Measurements from ENCODE around the gene MEX3D. TPM values are rescaled to one million over a fixed set of nuclear protein-coding genes. Genes with fewer than 3 reads are reported as not detected.

MEX3D gene
- total and polyA plus RNA-seq, 2 donors (not counting 1 experiment from before 2014, with no cell fraction given): 5.3 to 33.0 TPM

DNA sequence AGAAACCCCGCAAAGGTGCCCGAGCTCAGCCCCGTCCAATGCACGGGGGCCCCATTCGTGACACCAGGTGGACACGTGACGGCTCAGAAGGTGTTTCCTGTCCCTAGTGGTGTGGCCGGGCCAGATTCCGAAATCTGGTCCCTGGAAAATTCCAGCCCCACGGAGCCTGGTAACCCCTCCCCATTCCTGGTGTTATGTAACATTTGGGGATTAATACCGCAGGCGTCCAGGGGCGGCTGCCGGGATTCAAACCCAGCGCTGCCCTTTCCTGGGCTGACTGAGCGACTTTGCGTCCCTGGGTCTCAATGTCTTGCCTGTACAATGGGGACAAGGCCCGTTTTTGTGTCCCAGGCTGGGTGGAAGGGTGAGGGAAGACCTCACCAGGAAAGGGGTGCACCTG, 45.3 kb downstream of the MEX3D start:
- DNase-seq (ENCODE audit: low read depth in 2 of 2): no peak
- H3K4me3 ChIP-seq (replicated peaks in 1 of 4; ENCODE audit: control extremely low read depth in 1 of 4, insufficient read depth in 1 of 4, low read depth in 3 of 4, low read length in 4 of 4): no peak overlapping the region
- TF ChIP-seq EZH2 (IDR thresholded peaks at IDR 0.05; ENCODE audit: low read length, missing control alignments): no peak
- TF ChIP-seq, protein P1, sequence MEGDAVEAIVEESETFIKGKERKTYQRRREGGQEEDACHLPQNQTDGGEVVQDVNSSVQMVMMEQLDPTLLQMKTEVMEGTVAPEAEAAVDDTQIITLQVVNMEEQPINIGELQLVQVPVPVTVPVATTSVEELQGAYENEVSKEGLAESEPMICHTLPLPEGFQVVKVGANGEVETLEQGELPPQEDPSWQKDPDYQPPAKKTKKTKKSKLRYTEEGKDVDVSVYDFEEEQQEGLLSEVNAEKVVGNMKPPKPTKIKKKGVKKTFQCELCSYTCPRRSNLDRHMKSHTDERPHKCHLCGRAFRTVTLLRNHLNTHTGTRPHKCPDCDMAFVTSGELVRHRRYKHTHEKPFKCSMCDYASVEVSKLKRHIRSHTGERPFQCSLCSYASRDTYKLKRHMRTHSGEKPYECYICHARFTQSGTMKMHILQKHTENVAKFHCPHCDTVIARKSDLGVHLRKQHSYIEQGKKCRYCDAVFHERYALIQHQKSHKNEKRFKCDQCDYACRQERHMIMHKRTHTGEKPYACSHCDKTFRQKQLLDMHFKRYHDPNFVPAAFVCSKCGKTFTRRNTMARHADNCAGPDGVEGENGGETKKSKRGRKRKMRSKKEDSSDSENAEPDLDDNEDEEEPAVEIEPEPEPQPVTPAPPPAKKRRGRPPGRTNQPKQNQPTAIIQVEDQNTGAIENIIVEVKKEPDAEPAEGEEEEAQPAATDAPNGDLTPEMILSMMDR (conservative IDR thresholded peaks at IDR 0.05 in 1 of 2, IDR thresholded peaks at IDR 0.05 in 1 of 2; ENCODE audit: low read depth in 1 of 2, low read length in 2 of 2): no peak
- no peaks in the 10 kb centered on the region for H3K79me2 ChIP-seq (ENCODE audit: control insufficient read depth, insufficient read depth, low read length)
- no peak overlapping the region for H3K9ac ChIP-seq (ENCODE audit: insufficient read depth, low read length)
- H3K4me2 ChIP-seq (ENCODE audit: extremely low read depth, insufficient read depth, low read length): no peak overlapping the region
- H4K20me1 ChIP-seq (ENCODE audit: control insufficient read depth, extremely low read depth, insufficient read depth, low read length): no peaks in the 10 kb centered on the region
- H3K27ac ChIP-seq (ENCODE audit: insufficient read depth, low read length): no peak overlapping the region
- H3K4me1 ChIP-seq (ENCODE audit: control insufficient read depth, extremely low read depth, insufficient read depth, low read length): no peaks in the 10 kb centered on the region
- H3K36me3 ChIP-seq (ENCODE audit: control insufficient read depth, insufficient read depth, low read length): no peaks in the 10 kb centered on the region
- H3K9me3 ChIP-seq (ENCODE audit: control insufficient read depth, insufficient read depth, low read depth, low read length): no peaks in the 10 kb centered on the region
- no peak overlapping the region for H2AFZ ChIP-seq (ENCODE audit: low read length)
- peaks cover 21% of the 10 kb centered on the region for H3K27me3 ChIP-seq (ENCODE audit: control insufficient read depth, insufficient read depth, low read length)

DNA sequence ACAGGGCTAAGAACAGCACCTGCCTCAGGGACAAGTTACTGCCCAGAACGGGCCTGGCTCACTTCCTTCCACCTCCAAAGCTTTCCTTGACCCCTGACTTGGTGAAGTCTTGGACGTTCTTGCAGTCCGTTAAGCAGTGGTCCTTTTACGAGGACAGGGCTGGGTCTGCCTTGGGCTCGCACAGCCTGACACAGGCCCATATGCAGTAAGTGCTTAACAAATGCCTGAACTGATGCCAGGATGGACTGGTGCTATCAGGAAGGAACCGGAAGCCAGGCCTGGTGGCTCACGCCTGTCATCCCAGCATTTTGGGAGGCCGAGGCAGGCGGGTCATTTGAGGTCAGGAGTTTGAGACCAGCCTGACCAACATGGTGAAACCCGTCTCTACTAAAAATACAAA, 46.1 kb downstream of the MEX3D start:
- no peaks in the 10 kb centered on the region for H4K20me1 ChIP-seq (ENCODE audit: control insufficient read depth, extremely low read depth, insufficient read depth, low read length)
- no peak overlapping the region for H2AFZ ChIP-seq (ENCODE audit: low read length)
- TF ChIP-seq, protein P1 (conservative IDR thresholded peaks at IDR 0.05 in 1 of 2, IDR thresholded peaks at IDR 0.05 in 1 of 2; ENCODE audit: low read depth in 1 of 2, low read length in 2 of 2): no peak
- TF ChIP-seq EZH2 (IDR thresholded peaks at IDR 0.05; ENCODE audit: low read length, missing control alignments): no peak
- H3K27ac ChIP-seq (ENCODE audit: insufficient read depth, low read length): no peak overlapping the region
- peaks cover 21% of the 10 kb centered on the region for H3K27me3 ChIP-seq (ENCODE audit: control insufficient read depth, insufficient read depth, low read length)
- no peaks in the 10 kb centered on the region for H3K79me2 ChIP-seq (ENCODE audit: control insufficient read depth, insufficient read depth, low read length)
- no peak overlapping the region for H3K4me3 ChIP-seq (replicated peaks in 1 of 4; ENCODE audit: control extremely low read depth in 1 of 4, insufficient read depth in 1 of 4, low read depth in 3 of 4, low read length in 4 of 4)
- H3K9ac ChIP-seq (ENCODE audit: insufficient read depth, low read length): no peak overlapping the region
- no peak for DNase-seq (ENCODE audit: low read depth in 2 of 2)
- H3K4me1 ChIP-seq (ENCODE audit: control insufficient read depth, extremely low read depth, insufficient read depth, low read length): no peaks in the 10 kb centered on the region
- H3K9me3 ChIP-seq (ENCODE audit: control insufficient read depth, insufficient read depth, low read depth, low read length): no peaks in the 10 kb centered on the region
- H3K36me3 ChIP-seq (ENCODE audit: control insufficient read depth, insufficient read depth, low read length): no peaks in the 10 kb centered on the region
- no peak overlapping the region for H3K4me2 ChIP-seq (ENCODE audit: extremely low read depth, insufficient read depth, low read length)

DNA sequence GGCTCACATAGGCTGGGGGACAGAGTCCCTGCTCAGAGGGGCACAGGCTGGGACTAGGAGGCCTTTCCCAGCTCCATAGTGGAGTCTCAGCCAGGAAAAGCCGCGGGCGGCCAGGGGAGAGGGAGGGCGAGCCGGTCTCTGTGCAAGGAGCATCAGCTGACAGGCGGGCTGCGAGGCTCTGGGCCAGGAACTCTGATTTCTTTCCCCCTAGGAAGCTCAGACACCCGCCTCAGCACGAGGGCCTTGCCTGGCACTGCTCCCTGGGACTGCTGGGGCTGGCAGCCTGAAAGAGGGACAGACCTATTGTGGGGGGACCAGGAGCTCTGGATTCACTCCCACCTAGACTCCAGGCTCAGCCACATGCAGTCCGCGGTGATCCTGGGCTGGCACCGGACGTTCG, 46.5 kb downstream of the MEX3D start:
- Histone ChIP-seq H3K4me2 (ENCODE audit: extremely low read depth, insufficient read depth, low read length) (no peak overlapping the region), H3K36me3 (ENCODE audit: control insufficient read depth, insufficient read depth, low read length) (no peaks in the 10 kb centered on the region), H3K9ac (ENCODE audit: insufficient read depth, low read length) (peak overlapping the region; percentile 23), H2AFZ (ENCODE audit: low read length) (no peak overlapping the region), H3K27me3 (ENCODE audit: control insufficient read depth, insufficient read depth, low read length) (peaks cover 21% of the 10 kb centered on the region), H3K27ac (ENCODE audit: insufficient read depth, low read length) (no peak overlapping the region), H3K9me3 (ENCODE audit: control insufficient read depth, insufficient read depth, low read depth, low read length) (no peaks in the 10 kb centered on the region), H3K4me3 (replicated peaks in 1 of 4; ENCODE audit: control extremely low read depth in 1 of 4, insufficient read depth in 1 of 4, low read depth in 3 of 4, low read length in 4 of 4) (no peak overlapping the region), H3K79me2 (ENCODE audit: control insufficient read depth, insufficient read depth, low read length) (no peaks in the 10 kb centered on the region), H4K20me1 (ENCODE audit: control insufficient read depth, extremely low read depth, insufficient read depth, low read length) (no peaks in the 10 kb centered on the region), H3K4me1 (ENCODE audit: control insufficient read depth, extremely low read depth, insufficient read depth, low read length) (no peaks in the 10 kb centered on the region)
- TF ChIP-seq EZH2 (IDR thresholded peaks at IDR 0.05; ENCODE audit: low read length, missing control alignments): no peak
- TF ChIP-seq, protein P1 (conservative IDR thresholded peaks at IDR 0.05 in 1 of 2, IDR thresholded peaks at IDR 0.05 in 1 of 2; ENCODE audit: low read depth in 1 of 2, low read length in 2 of 2): no peak
- no peak for DNase-seq (ENCODE audit: low read depth in 2 of 2)

Data from fibroblast of lung (primary cell).